Measurements from ENCODE around the gene PIK3C2G.

PIK3C2G gene

GRCh38 chr12:18302809-18303430, 41.6 kb downstream of the PIK3C2G start:
- no peaks in the 10 kb centered on the region for H3K4me1 ChIP-seq (ENCODE audit: control insufficient read depth in 1 of 2, insufficient read depth in 2 of 2, low read length in 2 of 2)
- H3K4me3 ChIP-seq (ENCODE audit: low read depth, low read length) = no peak overlapping the region
- H3K14ac ChIP-seq (ENCODE audit: low read length) = no peak overlapping the region
- no peak overlapping the region for H2BK12ac ChIP-seq (ENCODE audit: low read length)
- no peaks in the 10 kb centered on the region for H3K9me3 ChIP-seq (ENCODE audit: insufficient read depth, low read depth, low read length)
- H3K4ac ChIP-seq (ENCODE audit: low read depth, low read length) = no peak overlapping the region
- H2AFZ ChIP-seq (ENCODE audit: insufficient read depth, low read length, poor library complexity) = no peak overlapping the region
- H3K79me1 ChIP-seq (ENCODE audit: low read length) = no peaks in the 10 kb centered on the region
- H4K8ac ChIP-seq (ENCODE audit: low read depth, low read length) = no peak overlapping the region
- H2BK5ac ChIP-seq (ENCODE audit: low read depth, low read length, poor library complexity) = no peak overlapping the region
- H3K9ac ChIP-seq (ENCODE audit: low read length) = no peak overlapping the region
- no peak overlapping the region for H3K27ac ChIP-seq (ENCODE audit: low read depth, low read length)
- no CpG with 5 or more reads among the region's 5 CpGs for WGBS (ENCODE audit: extremely low coverage, insufficient coverage, insufficient read length)
- H4K12ac ChIP-seq (ENCODE audit: low read depth, low read length) = no peak overlapping the region
- H2AK5ac ChIP-seq (ENCODE audit: low read length) = no peak overlapping the region
- H3K23ac ChIP-seq (ENCODE audit: low read length) = no peak overlapping the region
- no peak overlapping the region for H3K18ac ChIP-seq (ENCODE audit: low read length)
- H4K91ac ChIP-seq (ENCODE audit: low read depth, low read length) = no peak overlapping the region
- no peaks in the 10 kb centered on the region for H3K79me2 ChIP-seq (ENCODE audit: control insufficient read depth, insufficient read depth, low read length, poor library complexity)
- no peak for DNase-seq
- H3K27me3 ChIP-seq (ENCODE audit: insufficient read depth, low read length) = no peaks in the 10 kb centered on the region
- H3K4me2 ChIP-seq (ENCODE audit: low read length) = no peak overlapping the region
- no peak overlapping the region for H2BK120ac ChIP-seq (ENCODE audit: insufficient read depth, low read length, poor library complexity)
- H3K36me3 ChIP-seq (ENCODE audit: control insufficient read depth in 1 of 2, insufficient read depth in 2 of 2, low read length in 2 of 2) = no peaks in the 10 kb centered on the region

- no peaks in the 10 kb centered on the region for H3K9me3 ChIP-seq (ENCODE audit: insufficient read depth, low read depth, low read length)
- no peaks in the 10 kb centered on the region for H3K36me3 ChIP-seq (ENCODE audit: control insufficient read depth in 1 of 2, insufficient read depth in 2 of 2, low read length in 2 of 2)
- no peak overlapping the region for H3K4ac ChIP-seq (ENCODE audit: low read depth, low read length)
- H3K4me3 ChIP-seq (ENCODE audit: low read depth, low read length) = no peak overlapping the region
- no peak overlapping the region for H4K12ac ChIP-seq (ENCODE audit: low read depth, low read length)
- no peaks in the 10 kb centered on the region for H3K27me3 ChIP-seq (ENCODE audit: insufficient read depth, low read length)
- H3K27ac ChIP-seq (ENCODE audit: low read depth, low read length) = no peak overlapping the region
- no CpG with 5 or more reads among the region's 1 CpG for WGBS (ENCODE audit: extremely low coverage, insufficient coverage, insufficient read length)
- no peaks in the 10 kb centered on the region for H3K79me1 ChIP-seq (ENCODE audit: low read length)
- DNase-seq = no peak
- no peaks in the 10 kb centered on the region for H3K4me1 ChIP-seq (ENCODE audit: control insufficient read depth in 1 of 2, insufficient read depth in 2 of 2, low read length in 2 of 2)
- H2AFZ ChIP-seq (ENCODE audit: insufficient read depth, low read length, poor library complexity) = no peak overlapping the region
- H3K14ac ChIP-seq (ENCODE audit: low read length) = no peak overlapping the region
- no peaks in the 10 kb centered on the region for H3K79me2 ChIP-seq (ENCODE audit: control insufficient read depth, insufficient read depth, low read length, poor library complexity)
- no peak overlapping the region for H3K9ac ChIP-seq (ENCODE audit: low read length)
- no peak overlapping the region for H2BK5ac ChIP-seq (ENCODE audit: low read depth, low read length, poor library complexity)
- no peak overlapping the region for H4K8ac ChIP-seq (ENCODE audit: low read depth, low read length)
- H3K23ac ChIP-seq (ENCODE audit: low read length) = no peak overlapping the region
- H4K91ac ChIP-seq (ENCODE audit: low read depth, low read length) = no peak overlapping the region
- no peak overlapping the region for H3K4me2 ChIP-seq (ENCODE audit: low read length)
- H2BK12ac ChIP-seq (ENCODE audit: low read length) = no peak overlapping the region
- no peak overlapping the region for H2AK5ac ChIP-seq (ENCODE audit: low read length)
- no peak overlapping the region for H2BK120ac ChIP-seq (ENCODE audit: insufficient read depth, low read length, poor library complexity)
- H3K18ac ChIP-seq (ENCODE audit: low read length) = no peak overlapping the region
Observed at GRCh38 chr12:18304609-18305008, 43.3 kb downstream of the PIK3C2G start.

- H3K18ac ChIP-seq (ENCODE audit: low read length) = no peak overlapping the region
- H2AFZ ChIP-seq (ENCODE audit: insufficient read depth, low read length, poor library complexity) = no peak overlapping the region
- no peak overlapping the region for H4K91ac ChIP-seq (ENCODE audit: low read depth, low read length)
- H3K4me1 ChIP-seq (ENCODE audit: control insufficient read depth in 1 of 2, insufficient read depth in 2 of 2, low read length in 2 of 2) = no peaks in the 10 kb centered on the region
- DNase-seq = no peak
- H2BK5ac ChIP-seq (ENCODE audit: low read depth, low read length, poor library complexity) = no peak overlapping the region
- H3K23ac ChIP-seq (ENCODE audit: low read length) = no peak overlapping the region
- H2AK5ac ChIP-seq (ENCODE audit: low read length) = no peak overlapping the region
- no peak overlapping the region for H3K9ac ChIP-seq (ENCODE audit: low read length)
- no peak overlapping the region for H2BK12ac ChIP-seq (ENCODE audit: low read length)
- H3K79me1 ChIP-seq (ENCODE audit: low read length) = no peaks in the 10 kb centered on the region
- H4K8ac ChIP-seq (ENCODE audit: low read depth, low read length) = no peak overlapping the region
- H3K4me3 ChIP-seq (ENCODE audit: low read depth, low read length) = no peak overlapping the region
- no peak overlapping the region for H2BK120ac ChIP-seq (ENCODE audit: insufficient read depth, low read length, poor library complexity)
- H3K14ac ChIP-seq (ENCODE audit: low read length) = no peak overlapping the region
- no peak overlapping the region for H3K4me2 ChIP-seq (ENCODE audit: low read length)
- no peaks in the 10 kb centered on the region for H3K27me3 ChIP-seq (ENCODE audit: insufficient read depth, low read length)
- no peaks in the 10 kb centered on the region for H3K79me2 ChIP-seq (ENCODE audit: control insufficient read depth, insufficient read depth, low read length, poor library complexity)
- no peaks in the 10 kb centered on the region for H3K36me3 ChIP-seq (ENCODE audit: control insufficient read depth in 1 of 2, insufficient read depth in 2 of 2, low read length in 2 of 2)
- no peak overlapping the region for H4K12ac ChIP-seq (ENCODE audit: low read depth, low read length)
- no peak overlapping the region for H3K27ac ChIP-seq (ENCODE audit: low read depth, low read length)
- WGBS (ENCODE audit: extremely low coverage, insufficient coverage, insufficient read length) = no CpG with 5 or more reads among the region's 1 CpG
- H3K9me3 ChIP-seq (ENCODE audit: insufficient read depth, low read depth, low read length) = no peaks in the 10 kb centered on the region
- no peak overlapping the region for H3K4ac ChIP-seq (ENCODE audit: low read depth, low read length)
Observed at GRCh38 chr12:18306311-18306710, 45.0 kb downstream of the PIK3C2G start.

GRCh38 chr12:18313306-18313705, 52.0 kb downstream of the PIK3C2G start:
- no peak overlapping the region for H4K91ac ChIP-seq (ENCODE audit: low read depth, low read length)
- no peak overlapping the region for H3K9ac ChIP-seq (ENCODE audit: low read length)
- no peak overlapping the region for H4K12ac ChIP-seq (ENCODE audit: low read depth, low read length)
- no peak overlapping the region for H2AK5ac ChIP-seq (ENCODE audit: low read length)
- no peak overlapping the region for H3K23ac ChIP-seq (ENCODE audit: low read length)
- H2AFZ ChIP-seq (ENCODE audit: insufficient read depth, low read length, poor library complexity) = no peak overlapping the region
- H3K36me3 ChIP-seq (ENCODE audit: control insufficient read depth in 1 of 2, insufficient read depth in 2 of 2, low read length in 2 of 2) = no peaks in the 10 kb centered on the region
- H3K4me3 ChIP-seq (ENCODE audit: low read depth, low read length) = no peak overlapping the region
- no peak overlapping the region for H3K14ac ChIP-seq (ENCODE audit: low read length)
- H3K18ac ChIP-seq (ENCODE audit: low read length) = no peak overlapping the region
- no peak overlapping the region for H3K27ac ChIP-seq (ENCODE audit: low read depth, low read length)
- no CpG with 5 or more reads among the region's 2 CpGs for WGBS (ENCODE audit: extremely low coverage, insufficient coverage, insufficient read length)
- no peaks in the 10 kb centered on the region for H3K9me3 ChIP-seq (ENCODE audit: insufficient read depth, low read depth, low read length)
- no peak overlapping the region for H2BK5ac ChIP-seq (ENCODE audit: low read depth, low read length, poor library complexity)
- H4K8ac ChIP-seq (ENCODE audit: low read depth, low read length) = no peak overlapping the region
- no peaks in the 10 kb centered on the region for H3K27me3 ChIP-seq (ENCODE audit: insufficient read depth, low read length)
- H3K4me2 ChIP-seq (ENCODE audit: low read length) = no peak overlapping the region
- DNase-seq = no peak
- no peak overlapping the region for H3K4ac ChIP-seq (ENCODE audit: low read depth, low read length)
- H3K79me1 ChIP-seq (ENCODE audit: low read length) = no peaks in the 10 kb centered on the region
- no peak overlapping the region for H2BK120ac ChIP-seq (ENCODE audit: insufficient read depth, low read length, poor library complexity)
- H2BK12ac ChIP-seq (ENCODE audit: low read length) = no peak overlapping the region
- H3K79me2 ChIP-seq (ENCODE audit: control insufficient read depth, insufficient read depth, low read length, poor library complexity) = no peaks in the 10 kb centered on the region
- no peaks in the 10 kb centered on the region for H3K4me1 ChIP-seq (ENCODE audit: control insufficient read depth in 1 of 2, insufficient read depth in 2 of 2, low read length in 2 of 2)
